Upper lobe of left lung (tissue), 6 donors: Measurements from ENCODE around the gene NPR2. TPM values are rescaled to one million over a fixed set of nuclear protein-coding genes. Genes with fewer than 3 reads are reported as not detected.

Experiments
- ATAC-seq, 2 donors: fragments of 200-7000 bp; cut with Tn5 transposase; one replicate each; pipeline ENCODE4 v1.9.1; 2022; ENCODE audit warnings: mild to moderate bottlenecking in 2 of 2, moderate library complexity in 2 of 2; ENCODE audit not compliant: low FRiP score in 2 of 2
- DNase-seq, 2 donors: peaks; one replicate each; pipeline ENCODE4 v3.0.0-alpha.2; 2019 to 2020
- H3K27ac ChIP-seq, 4 donors: fragments of 200-600 bp; sonication (generic); one replicate each; pipeline ENCODE4 v1.5.1; 2016 to 2019
- H3K27me3 ChIP-seq, 4 donors: fragments of 200-600 bp; sonication (generic); one replicate each; pipeline ENCODE4 v1.5.1; 2017 to 2019
- H3K36me3 ChIP-seq, 4 donors: fragments of 200-600 bp; sonication (generic); one replicate each; pipeline ENCODE4 v1.5.1; 2016 to 2019
- H3K4me1 ChIP-seq, 4 donors: fragments of 200-600 bp; sonication (generic); one replicate each; pipeline ENCODE4 v1.5.1; 2018 to 2019
- H3K4me3 ChIP-seq, 4 donors: fragments of 200-600 bp; sonication (generic); one replicate each; pipeline ENCODE4 v1.5.1; 2017 to 2019; ENCODE audit warnings: mild to moderate bottlenecking in 2 of 4, moderate library complexity in 1 of 4
- H3K9me3 ChIP-seq, 4 donors: fragments of 200-600 bp; sonication (generic); one replicate each; pipeline ENCODE4 v1.5.1; 2018 to 2019
- CTCF ChIP-seq, 6 experiments: fragments of 450-650 bp in 4 of 6; fragments of 200-600 bp in 2 of 6; sonication (generic) in 2 of 6; IDR thresholded peaks; one replicate each; pipeline ENCODE4 v1.5.1; 2016 to 2019; ENCODE audit warnings: antibody characterized with exemption in 6 of 6
- EP300 ChIP-seq, 4 donors: sonication (generic); formaldehyde crosslinking; IDR thresholded peaks; one replicate each; pipeline ENCODE4 v1.5.1; 2017; ENCODE audit warnings: antibody characterized with exemption in 4 of 4, control low read depth in 2 of 4
- POLR2A ChIP-seq, 4 donors: fragments of 450-650 bp; IDR thresholded peaks; one replicate each; pipeline ENCODE4 v1.5.1; 2016 to 2017; ENCODE audit warnings: antibody characterized with exemption in 4 of 4, mild to moderate bottlenecking in 2 of 4
- POLR2AphosphoS5 ChIP-seq, 2 donors: sonication (generic); formaldehyde crosslinking; IDR thresholded peaks; one replicate each; pipeline ENCODE4 v1.5.1; 2017; ENCODE audit warnings: antibody characterized with exemption in 2 of 2
- WGBS, 2 donors: methylation state at CpG; one replicate each; pipeline ENCODE4 v1.1.5; 2017 to 2018; 5-methylcytosine and 5-hydroxymethylcytosine counted together
- total RNA-seq, 6 donors: library from RNA; depleted of rRNA in 4 of 6; stranded (reverse); fragments of >200 nt in 4 of 6; gene quantifications; one replicate each; pipeline versions ENCODE4 v1.1.0 to v1.2.1, GENCODE V29; 2016 to 2021
- donor health status: DM: no; HTN: no; CAD: no; lungs with moderate emphysema.
- donor health status: DM: no; HTN: yes; CAD: no; lungs with severe emphysema.

The NPR2 gene
- total RNA-seq, 6 donors from 2014 or later, result 8.3 to 46.1 (median 13.1) TPM

- Histone ChIP-seq H3K4me1 (peaks cover 13 to 25% (median 18%) of the 10 kb centered on the region in 4 donors), H3K27me3 (no peaks in the 10 kb centered on the region), H3K9me3 (no peaks in the 10 kb centered on the region), H3K36me3 (no peaks in the 10 kb centered on the region), H3K4me3 (no peak overlapping the region), H3K27ac (no peak overlapping the region)
- ATAC-seq, result peak; percentile 66 to 76
- DNase-seq, result no peak
- TF ChIP-seq POLR2AphosphoS5 (IDR thresholded peaks at IDR 0.05), result no peak
- TF ChIP-seq CTCF (IDR thresholded peaks at IDR 0.05), result peak; percentile 72 to 85 (median 78)
- 22 to 25% methylated on average over 4 of the region's 4 CpGs for WGBS, 2 donors
These were observed 34.8 kb downstream of the NPR2 start for GRCh38 chr9:35826071-35826701.

GRCh38 chr9:35827486-35827885, 36.1 kb downstream of the NPR2 start:
- no peak for DNase-seq
- 87 to 88% methylated on average over 3 of the region's 3 CpGs for WGBS, 2 donors
- no peaks in the 10 kb centered on the region for H3K9me3 ChIP-seq
- no peak overlapping the region for H3K4me3 ChIP-seq
- no peak for TF ChIP-seq POLR2A (IDR thresholded peaks at IDR 0.05)
- no peak for TF ChIP-seq POLR2AphosphoS5 (IDR thresholded peaks at IDR 0.05)
- no peak for TF ChIP-seq CTCF (IDR thresholded peaks at IDR 0.05)
- H3K36me3 ChIP-seq, result no peaks in the 10 kb centered on the region
- H3K27ac ChIP-seq, result no peak overlapping the region
- H3K27me3 ChIP-seq, result no peaks in the 10 kb centered on the region
- no peak for ATAC-seq
- peaks cover 13 to 31% (median 24%) of the 10 kb centered on the region in 4 donors for H3K4me1 ChIP-seq

- WGBS, 2 donors, result 0 to 4% methylated on average over 16 to 21 of the region's 21 CpGs
- Histone ChIP-seq H3K27me3 (no peaks in the 10 kb centered on the region), H3K27ac (peak within 1 kb of the TSS; percentile 92 to 97 (median 94)), H3K4me1 (peaks cover 20 to 43% (median 34%) of the 10 kb centered on the region in 4 donors), H3K9me3 (no peaks in the 10 kb centered on the region), H3K36me3 (no peaks in the 10 kb centered on the region), H3K4me3 (peak within 1 kb of the TSS; percentile 75 to 88 (median 82))
- DNase-seq (peak in 1 of 2 donors; percentile 69), ATAC-seq (peak in 1 of 2 donors; percentile 4)
- TF ChIP-seq EP300 (IDR thresholded peaks at IDR 0.05) (no peak), POLR2A (IDR thresholded peaks at IDR 0.05) (no peak), CTCF (IDR thresholded peaks at IDR 0.05) (no peak), POLR2AphosphoS5 (IDR thresholded peaks at IDR 0.05) (no peak)
These were observed 37.3 kb downstream of the NPR2 start, which contains the start of gene FAM221B for GRCh38 chr9:35828716-35829083. Gene FAM221B, minus strand, starts transcription at chr9:35828732. Its CDS starts 2,571 bp downstream, at chr9:35826161.

GRCh38 chr9:35829084-35829763, 37.8 kb downstream of the NPR2 start, which contains the start of gene TMEM8B:
Gene TMEM8B, plus strand, starts transcription at chr9:35829228. Its CDS starts 220 bp downstream, at chr9:35829448.
- Histone ChIP-seq H3K4me1 (peaks cover 25 to 49% (median 38%) of the 10 kb centered on the region in 4 donors), H3K4me3 (peak within 1 kb of the TSS; percentile 75 to 88 (median 82)), H3K27ac (peak within 1 kb of the TSS; percentile 92 to 97 (median 94)), H3K9me3 (no peaks in the 10 kb centered on the region), H3K27me3 (no peaks in the 10 kb centered on the region), H3K36me3 (no peaks in the 10 kb centered on the region)
- DNase-seq (peak; percentile 99 to 100), ATAC-seq (peak; percentile 92 to 96)
- 1 to 2% methylated on average over 9 to 22 of the region's 53 CpGs for WGBS, 2 donors
- TF ChIP-seq POLR2AphosphoS5 (IDR thresholded peaks at IDR 0.05), result peak; percentile 11 to 44
- TF ChIP-seq POLR2A (IDR thresholded peaks at IDR 0.05), result peak in 2 of 4 donors; percentile 14 to 60
- peak in 1 of 6 experiments; percentile 4 for TF ChIP-seq CTCF (IDR thresholded peaks at IDR 0.05)
- TF ChIP-seq EP300 (IDR thresholded peaks at IDR 0.05), result no peak
